Thyroid gland (tissue), 4 donors: ENCODE measurements around the gene CAPN14.
"Not testable (repeated sequence)": the region's sequence is repeated elsewhere in the genome, so short reads cannot be mapped to it uniquely, and the experiment has no call there.

ENCODE experiments used
- CTCF ChIP-seq, 6 experiments: fragments of 200-600 bp in 3 of 6; fragments of 450-650 bp in 3 of 6; sonication (generic) in 3 of 6; IDR thresholded peaks; one replicate each; pipeline ENCODE4 v1.5.1; 2016 to 2019; ENCODE audit warnings: antibody characterized with exemption in 6 of 6, mild to moderate bottlenecking in 2 of 6, inconsistent platforms in 1 of 6, moderate library complexity in 1 of 6
- POLR2A ChIP-seq, 2 donors: fragments of 450-650 bp; IDR thresholded peaks; one replicate each; pipeline ENCODE4 v1.6.1; 2017; ENCODE audit warnings: antibody characterized with exemption in 2 of 2, mild to moderate bottlenecking in 2 of 2, moderate library complexity in 1 of 2

- not testable (repeated sequence) for TF ChIP-seq POLR2A, CTCF (IDR thresholded peaks at IDR 0.05)
Measured at GRCh38 chr2:31183973-31184372, 33.3 kb downstream of the CAPN14 start.
